ENCODE results near the gene DUSP28. TPM values are rescaled to one million over a fixed set of nuclear protein-coding genes. Genes with fewer than 3 reads are reported as not detected.

The DUSP28 gene
- total and polyA plus RNA-seq, 2 of the 8 experiments (the other 6 are each of a cell fraction or from before 2014, with no cell fraction given) = 2.1 to 2.3 TPM

- TF ChIP-seq NRF1 (IDR thresholded peaks at IDR 0.05; ENCODE audit: low read depth, low read length) (no peak), RBBP5 (IDR thresholded peaks at IDR 0.05; ENCODE audit: borderline replicate concordance, low read depth, low read length) (no peak), CHD7 (IDR thresholded peaks at IDR 0.05; ENCODE audit: insufficient replicate concordance, low read length) (no peak), CTCF (IDR thresholded peaks at IDR 0.05; ENCODE audit: control extremely low read depth in 1 of 3, insufficient read depth in 1 of 3, low read depth in 1 of 3, low read length in 3 of 3) (no peak), SP1 (IDR thresholded peaks at IDR 0.05; ENCODE audit: low read depth, low read length) (0 out of 2 replicates have a peak, but pooled peaks have one; percentile 35), YY1 (IDR thresholded peaks at IDR 0.05; ENCODE audit: low read depth, low read length) (no peak), KDM1A (IDR thresholded peaks at IDR 0.05; ENCODE audit: borderline replicate concordance, low read length) (no peak), JUND (IDR thresholded peaks at IDR 0.05; ENCODE audit: low read length) (no peak)
- TF ChIP-seq, protein P1, sequence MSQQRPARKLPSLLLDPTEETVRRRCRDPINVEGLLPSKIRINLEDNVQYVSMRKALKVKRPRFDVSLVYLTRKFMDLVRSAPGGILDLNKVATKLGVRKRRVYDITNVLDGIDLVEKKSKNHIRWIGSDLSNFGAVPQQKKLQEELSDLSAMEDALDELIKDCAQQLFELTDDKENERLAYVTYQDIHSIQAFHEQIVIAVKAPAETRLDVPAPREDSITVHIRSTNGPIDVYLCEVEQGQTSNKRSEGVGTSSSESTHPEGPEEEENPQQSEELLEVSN (IDR thresholded peaks at IDR 0.05) = peak; percentile 93
These were observed at the start of gene DUSP28 (continued) for GRCh38 chr2:240560084-240560479.

Measured in H1 (cell line).